ENCODE measurements around the gene WDR88.

DNA sequence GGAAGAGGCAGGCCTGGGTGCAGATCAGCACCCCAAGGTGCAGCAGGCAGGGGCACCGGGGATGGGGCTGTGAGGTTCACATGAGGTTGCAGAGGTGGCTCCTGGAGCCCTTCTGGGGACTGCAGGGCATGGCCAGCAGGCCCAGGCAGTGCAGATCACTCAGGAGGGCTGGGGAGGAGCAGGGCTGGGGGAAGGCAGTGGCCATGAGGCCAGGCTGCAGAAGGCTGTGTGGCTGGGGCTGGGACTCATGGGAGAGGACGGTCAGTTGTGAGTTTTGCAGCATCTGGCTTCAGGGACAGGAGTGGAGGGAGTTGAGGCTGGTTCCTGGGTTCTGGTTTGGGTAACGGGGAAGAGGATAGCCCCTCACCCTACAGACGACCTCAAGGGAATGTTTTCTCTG is 7.3 kb downstream of the WDR88 start:
- TF ChIP-seq, protein P1, sequence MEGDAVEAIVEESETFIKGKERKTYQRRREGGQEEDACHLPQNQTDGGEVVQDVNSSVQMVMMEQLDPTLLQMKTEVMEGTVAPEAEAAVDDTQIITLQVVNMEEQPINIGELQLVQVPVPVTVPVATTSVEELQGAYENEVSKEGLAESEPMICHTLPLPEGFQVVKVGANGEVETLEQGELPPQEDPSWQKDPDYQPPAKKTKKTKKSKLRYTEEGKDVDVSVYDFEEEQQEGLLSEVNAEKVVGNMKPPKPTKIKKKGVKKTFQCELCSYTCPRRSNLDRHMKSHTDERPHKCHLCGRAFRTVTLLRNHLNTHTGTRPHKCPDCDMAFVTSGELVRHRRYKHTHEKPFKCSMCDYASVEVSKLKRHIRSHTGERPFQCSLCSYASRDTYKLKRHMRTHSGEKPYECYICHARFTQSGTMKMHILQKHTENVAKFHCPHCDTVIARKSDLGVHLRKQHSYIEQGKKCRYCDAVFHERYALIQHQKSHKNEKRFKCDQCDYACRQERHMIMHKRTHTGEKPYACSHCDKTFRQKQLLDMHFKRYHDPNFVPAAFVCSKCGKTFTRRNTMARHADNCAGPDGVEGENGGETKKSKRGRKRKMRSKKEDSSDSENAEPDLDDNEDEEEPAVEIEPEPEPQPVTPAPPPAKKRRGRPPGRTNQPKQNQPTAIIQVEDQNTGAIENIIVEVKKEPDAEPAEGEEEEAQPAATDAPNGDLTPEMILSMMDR (IDR thresholded peaks at IDR 0.05), result no peak
- TF ChIP-seq POLR2A (IDR thresholded peaks at IDR 0.05), result no peak
